Measurements from ENCODE around the gene PLS1. TPM values are rescaled to one million over a fixed set of nuclear protein-coding genes. Genes with fewer than 3 reads are reported as not detected.

PLS1 gene
- polyA plus RNA-seq, 1 of the 3 experiments (the other 2 are of a cell fraction): 2.9 TPM

- TF ChIP-seq GABPA (IDR thresholded peaks at IDR 0.05; ENCODE audit: low read depth) (no peak), ZBTB33 (IDR thresholded peaks at IDR 0.05; ENCODE audit: borderline replicate concordance, low read depth) (no peak)
Measured at GRCh38 chr3:142657033-142657432, 60.8 kb downstream of the PLS1 start (continued).

DNA sequence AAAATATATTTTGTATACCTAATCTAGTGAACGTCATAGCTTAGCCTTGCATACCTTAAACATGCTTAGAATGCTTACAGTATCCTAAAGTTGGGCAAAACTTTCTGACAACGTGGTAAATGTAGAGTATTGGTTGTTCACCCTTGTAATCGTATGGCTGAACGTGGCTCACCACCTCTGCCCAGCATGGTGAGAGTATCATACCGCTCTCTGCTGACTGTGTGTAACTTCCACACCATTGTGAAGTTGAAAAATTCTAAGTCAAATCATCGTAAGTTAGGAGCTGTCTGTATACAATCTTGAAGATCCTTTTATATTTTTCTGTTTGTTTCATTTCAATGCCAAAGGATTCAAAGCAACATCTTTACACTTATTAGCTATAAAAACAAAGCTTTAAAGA lies 64.2 kb downstream of the PLS1 start:
- Histone ChIP-seq H3K9me3 (no peaks in the 10 kb centered on the region), H3K4me1 (ENCODE audit: control insufficient read depth in 1 of 2, insufficient read depth in 2 of 2, low read depth in 1 of 2, low read length in 1 of 2) (no peaks in the 10 kb centered on the region; a peak in 1 of 4 replicates), H3K27ac (ENCODE audit: low read depth in 2 of 2, low read length in 1 of 2) (no peak overlapping the region), H3K36me3 (replicated peaks in 1 of 2; ENCODE audit: control insufficient read depth in 1 of 2, insufficient read depth in 2 of 2, low read length in 1 of 2) (no peaks in the 10 kb centered on the region), H3F3A (replicated peaks; ENCODE audit: insufficient read depth) (peaks cover 5% of the 10 kb centered on the region), H2AFZ (ENCODE audit: low read depth) (no peak overlapping the region), H3K9me2 (no peaks in the 10 kb centered on the region), H3K4me3 (ENCODE audit: low read depth in 2 of 2, low read length in 1 of 2) (no peak overlapping the region), H3K27me3 (ENCODE audit: insufficient read depth) (no peaks in the 10 kb centered on the region), H3K4me2 (no peak overlapping the region), H4K20me1 (ENCODE audit: insufficient read depth) (no peaks in the 10 kb centered on the region), H3K79me2 (ENCODE audit: insufficient read depth) (no peaks in the 10 kb centered on the region), H3K9ac (no peak overlapping the region)
- CTCF ChIA-PET: no interaction called here
- DNase-seq: no peak
- TF ChIP-seq TCF12 (IDR thresholded peaks at IDR 0.05): no peak
- TF ChIP-seq TEAD4 (IDR thresholded peaks at IDR 0.05; ENCODE audit: borderline replicate concordance, insufficient read depth): no peak
- TF ChIP-seq, protein P1, sequence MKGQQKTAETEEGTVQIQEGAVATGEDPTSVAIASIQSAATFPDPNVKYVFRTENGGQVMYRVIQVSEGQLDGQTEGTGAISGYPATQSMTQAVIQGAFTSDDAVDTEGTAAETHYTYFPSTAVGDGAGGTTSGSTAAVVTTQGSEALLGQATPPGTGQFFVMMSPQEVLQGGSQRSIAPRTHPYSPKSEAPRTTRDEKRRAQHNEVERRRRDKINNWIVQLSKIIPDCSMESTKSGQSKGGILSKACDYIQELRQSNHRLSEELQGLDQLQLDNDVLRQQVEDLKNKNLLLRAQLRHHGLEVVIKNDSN (IDR thresholded peaks at IDR 0.05; ENCODE audit: borderline replicate concordance, low read depth): no peak
- TF ChIP-seq RCOR1 (IDR thresholded peaks at IDR 0.05; ENCODE audit: low read length): no peak
- TF ChIP-seq EP300 (IDR thresholded peaks at IDR 0.05; ENCODE audit: borderline replicate concordance in 1 of 2, low read depth in 1 of 2, low read length in 1 of 2): no peak
- no peak for TF ChIP-seq NRF1 (IDR thresholded peaks at IDR 0.05; ENCODE audit: low read depth, low read length)
- TF ChIP-seq JUND (IDR thresholded peaks at IDR 0.05): no peak
- WGBS (ENCODE audit: low lambda C conversion rate): 74% methylated on average over 6 of the region's 6 CpGs
- POLR2A ChIA-PET: no interaction called here

DNA sequence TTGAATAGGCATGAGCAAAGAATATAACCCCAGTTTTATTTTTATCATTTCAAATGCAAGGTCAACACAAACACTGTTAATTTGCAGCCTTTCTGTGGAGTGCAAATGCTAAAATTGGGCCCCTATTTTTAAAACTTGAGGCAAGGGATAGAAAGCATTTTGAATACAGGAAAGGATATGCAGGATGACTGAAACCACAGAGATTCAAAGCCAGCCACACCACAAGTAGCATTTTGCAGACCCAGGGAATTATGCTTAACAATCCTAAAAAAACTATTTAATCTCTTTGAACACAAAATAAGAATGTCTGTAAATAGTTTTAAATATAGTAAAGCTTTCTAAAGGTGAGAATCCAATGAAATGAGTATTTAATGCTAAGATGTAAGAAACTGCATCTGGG lies 64.7 kb downstream of the PLS1 start:
- Histone ChIP-seq H3K4me3 (ENCODE audit: low read depth in 2 of 2, low read length in 1 of 2) (no peak overlapping the region), H3K4me2 (no peak overlapping the region), H2AFZ (ENCODE audit: low read depth) (no peak overlapping the region), H3K4me1 (ENCODE audit: control insufficient read depth in 1 of 2, insufficient read depth in 2 of 2, low read depth in 1 of 2, low read length in 1 of 2) (no peaks in the 10 kb centered on the region; a peak in 1 of 4 replicates), H3K36me3 (replicated peaks in 1 of 2; ENCODE audit: control insufficient read depth in 1 of 2, insufficient read depth in 2 of 2, low read length in 1 of 2) (no peaks in the 10 kb centered on the region), H3K27me3 (ENCODE audit: insufficient read depth) (no peaks in the 10 kb centered on the region), H3K9me3 (no peaks in the 10 kb centered on the region), H3K27ac (ENCODE audit: low read depth in 2 of 2, low read length in 1 of 2) (no peak overlapping the region), H4K20me1 (ENCODE audit: insufficient read depth) (no peaks in the 10 kb centered on the region), H3K79me2 (ENCODE audit: insufficient read depth) (no peaks in the 10 kb centered on the region), H3K9me2 (no peaks in the 10 kb centered on the region), H3K9ac (no peak overlapping the region), H3F3A (replicated peaks; ENCODE audit: insufficient read depth) (peaks cover 5% of the 10 kb centered on the region)
- ChIA-PET CTCF (no interaction called here), POLR2A (no interaction called here)
- no peak for DNase-seq
- no peak for TF ChIP-seq FOSL2 (IDR thresholded peaks at IDR 0.05; ENCODE audit: borderline replicate concordance, low read depth)
- TF ChIP-seq SMC3 (IDR thresholded peaks at IDR 0.05; ENCODE audit: low read depth, low read length): no peak
- no peak for TF ChIP-seq CTCF (IDR thresholded peaks at IDR 0.05)

Measured in SK-N-SH (cell line).